HUES6 (cell line): Measurements from ENCODE around the gene FSTL4.
"Not testable (repeated sequence)": the region's sequence is repeated elsewhere in the genome, so short reads cannot be mapped to it uniquely, and the experiment has no call there.

Source experiments
- H3K27ac ChIP-seq: 2 replicates; pipeline ENCODE4 v1.7.0; 2013; ENCODE audit warnings: low read depth, mild to moderate bottlenecking, low read length, inconsistent platforms
- H3K27me3 ChIP-seq: 2 replicates; pipeline ENCODE4 v1.6.1; 2013; ENCODE audit warnings: low read length; ENCODE audit not compliant: control insufficient read depth, insufficient read depth
- H3K36me3 ChIP-seq: 2 replicates; pipeline ENCODE4 v1.6.1; 2013; ENCODE audit warnings: low read length; ENCODE audit not compliant: control insufficient read depth, insufficient read depth
- H3K4me1 ChIP-seq: 2 replicates; pipeline ENCODE4 v1.6.1; 2013; ENCODE audit warnings: low read length; ENCODE audit not compliant: control insufficient read depth, insufficient read depth
- H3K4me3 ChIP-seq: 2 replicates; pipeline ENCODE4 v1.5.1; 2013; ENCODE audit warnings: low read depth, low read length
- H3K9ac ChIP-seq: one replicate; pipeline ENCODE4 v1.6.1; 2013; ENCODE audit warnings: mild to moderate bottlenecking, low read length
- H3K9me3 ChIP-seq: 2 replicates; pipeline ENCODE4 v1.6.1; 2013; ENCODE audit warnings: low read depth, low read length; ENCODE audit not compliant: control insufficient read depth, insufficient read depth

FSTL4 gene

DNA sequence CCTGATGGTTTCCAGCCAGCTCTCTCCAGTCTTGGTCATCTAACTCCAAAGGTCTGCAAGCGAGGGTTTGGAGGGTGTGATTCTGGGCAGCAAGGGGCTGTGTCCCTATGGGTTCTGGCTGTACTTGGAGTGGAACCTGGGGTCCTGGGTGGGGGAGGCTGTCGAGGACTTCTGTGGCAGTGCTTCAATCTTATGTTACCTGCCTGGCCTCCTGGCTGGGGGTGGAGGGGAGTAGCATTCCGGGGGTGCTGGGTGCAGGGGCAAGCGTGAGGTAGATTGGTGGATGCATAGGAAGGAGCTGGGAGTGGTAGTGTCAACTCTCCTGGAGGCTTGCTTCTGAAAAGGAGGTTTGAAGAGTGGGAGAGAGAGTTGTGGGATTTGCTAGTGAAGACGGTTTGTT lies 417.1 kb downstream of the FSTL4 start:
- Histone ChIP-seq H3K9me3 (no peaks in the 10 kb centered on the region), H3K27me3 (no peaks in the 10 kb centered on the region), H3K4me3 (no peak overlapping the region), H3K4me1 (peaks cover 3% of the 10 kb centered on the region; the same call in 1 of the 2 replicates), H3K36me3 (no peaks in the 10 kb centered on the region), H3K9ac (no peak overlapping the region), H3K27ac (no peak overlapping the region)

GRCh38 chr5:133193794-133194193 lies 418.5 kb downstream of the FSTL4 start:
- Histone ChIP-seq H3K4me3 (no peak overlapping the region), H3K27me3 (no peaks in the 10 kb centered on the region), H3K4me1 (peaks cover 3% of the 10 kb centered on the region; the same call in 1 of the 2 replicates), H3K9me3 (no peaks in the 10 kb centered on the region), H3K27ac (no peak overlapping the region), H3K36me3 (no peaks in the 10 kb centered on the region), H3K9ac (no peak overlapping the region)

GRCh38 chr5:133192716-133193115 lies 419.6 kb downstream of the FSTL4 start:
- Histone ChIP-seq H3K27ac (no peak overlapping the region), H3K4me3 (no peak overlapping the region), H3K9ac (no peak overlapping the region), H3K4me1 (peaks cover 3% of the 10 kb centered on the region; the same call in 1 of the 2 replicates), H3K27me3 (no peaks in the 10 kb centered on the region), H3K36me3 (no peaks in the 10 kb centered on the region), H3K9me3 (no peaks in the 10 kb centered on the region)

- no peak overlapping the region for H3K4me3 ChIP-seq
- H3K4me1 ChIP-seq, result no peaks in the 10 kb centered on the region
- H3K36me3 ChIP-seq, result no peaks in the 10 kb centered on the region
- H3K9me3 ChIP-seq, result no peaks in the 10 kb centered on the region
- H3K27ac ChIP-seq, result no peak overlapping the region
- no peaks in the 10 kb centered on the region for H3K27me3 ChIP-seq
- H3K9ac ChIP-seq, result no peak overlapping the region
These were observed 422.5 kb downstream of the FSTL4 start for GRCh38 chr5:133189881-133190280.

GRCh38 chr5:133179405-133179804 lies 432.9 kb downstream of the FSTL4 start:
- no peak overlapping the region for H3K27ac ChIP-seq
- no peak overlapping the region for H3K9ac ChIP-seq
- H3K9me3 ChIP-seq, result no peaks in the 10 kb centered on the region
- no peaks in the 10 kb centered on the region for H3K4me1 ChIP-seq
- H3K36me3 ChIP-seq, result no peaks in the 10 kb centered on the region
- no peaks in the 10 kb centered on the region; the same call in 1 of the 2 replicates for H3K27me3 ChIP-seq
- H3K4me3 ChIP-seq, result no peak overlapping the region

DNA sequence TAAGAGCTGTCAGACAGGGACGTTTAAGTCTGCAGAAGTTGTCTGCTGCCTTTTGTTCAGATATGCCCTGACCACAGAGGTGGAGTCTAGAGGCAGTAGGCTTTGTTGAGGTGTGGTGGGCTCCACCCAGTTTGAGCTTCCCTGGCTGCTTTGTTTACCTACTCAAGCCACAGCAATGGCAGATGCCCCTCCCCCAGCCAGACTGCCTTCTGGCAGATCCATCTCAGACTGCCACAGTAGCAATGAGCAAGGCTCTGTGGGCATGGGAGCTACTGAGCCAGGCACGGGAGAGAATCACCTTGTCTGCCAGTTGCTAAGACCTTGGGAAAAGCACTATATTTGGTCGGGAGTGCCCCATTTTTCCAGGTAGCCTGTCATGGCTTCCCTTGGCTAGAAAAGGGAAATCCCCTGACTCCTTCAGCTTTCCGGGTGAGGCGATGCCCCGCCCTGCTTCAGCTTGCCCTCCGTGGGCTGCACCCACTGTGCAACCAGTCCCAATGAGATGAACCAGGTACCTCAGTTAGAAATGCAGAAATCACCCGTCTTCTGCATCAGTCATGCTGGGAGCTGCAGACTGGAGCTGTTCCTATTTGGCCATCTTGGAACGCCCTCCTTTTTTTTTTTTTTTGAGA lies 441.5 kb downstream of the FSTL4 start:
- not testable (repeated sequence) for H3K27ac ChIP-seq

DNA sequence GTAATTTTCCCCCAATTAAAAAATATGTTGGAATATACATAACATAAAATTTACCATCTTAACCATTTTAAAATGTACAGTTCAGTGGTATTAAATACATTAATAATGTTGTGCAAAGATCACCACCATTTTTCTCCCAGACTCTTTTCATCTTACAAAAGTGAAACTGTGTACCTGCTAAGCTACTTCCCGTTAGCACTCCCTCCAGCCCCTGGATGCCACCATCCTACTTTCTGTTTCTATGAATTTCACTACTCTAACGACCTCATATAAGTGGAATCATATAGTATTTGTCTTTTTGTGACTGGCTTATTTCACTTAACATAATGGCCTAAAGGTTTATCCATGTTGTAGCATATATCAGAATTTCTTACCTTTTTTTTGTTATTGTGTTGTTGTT lies 447.6 kb downstream of the FSTL4 start:
- Histone ChIP-seq H3K36me3 (no peaks in the 10 kb centered on the region), H3K27me3 (no peaks in the 10 kb centered on the region), H3K9ac (no peak overlapping the region), H3K27ac (no peak overlapping the region), H3K9me3 (no peaks in the 10 kb centered on the region), H3K4me3 (no peak overlapping the region), H3K4me1 (no peaks in the 10 kb centered on the region)

More for the DNA sequence above, 441.5 kb downstream of the FSTL4 start:
- H3K4me3 ChIP-seq, H3K9ac ChIP-seq, H3K36me3 ChIP-seq, H3K9me3 ChIP-seq, H3K27me3 ChIP-seq, H3K4me1 ChIP-seq: not testable (repeated sequence)

GRCh38 chr5:133163839-133164238 lies 448.5 kb downstream of the FSTL4 start:
- no peak overlapping the region for H3K4me3 ChIP-seq
- H3K27ac ChIP-seq, result no peak overlapping the region
- H3K9me3 ChIP-seq, result no peaks in the 10 kb centered on the region
- no peaks in the 10 kb centered on the region for H3K27me3 ChIP-seq
- no peaks in the 10 kb centered on the region for H3K36me3 ChIP-seq
- no peak overlapping the region for H3K9ac ChIP-seq
- H3K4me1 ChIP-seq, result no peaks in the 10 kb centered on the region

DNA sequence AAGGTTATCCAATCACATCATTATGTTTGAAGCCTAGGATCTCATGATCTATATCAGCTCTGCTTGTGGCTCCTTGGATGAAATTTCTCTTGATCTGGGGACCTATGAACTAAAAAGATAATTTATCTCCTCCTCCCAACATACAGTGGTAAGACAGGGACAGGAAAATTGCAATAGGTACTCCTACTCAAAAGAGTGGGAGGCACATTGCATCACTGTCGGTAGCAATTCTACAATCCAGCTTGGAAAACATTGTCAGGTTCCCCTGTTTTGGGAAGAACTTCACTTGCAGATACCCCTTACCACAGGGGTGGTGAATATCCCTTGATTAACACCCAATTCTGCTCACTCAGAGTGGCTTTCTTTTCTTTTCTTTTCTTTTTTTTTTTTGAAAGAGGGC lies 452.8 kb downstream of the FSTL4 start:
- H3K27ac ChIP-seq, result no peak overlapping the region
- H3K4me3 ChIP-seq, result no peak overlapping the region
- no peak overlapping the region for H3K9ac ChIP-seq
- H3K36me3 ChIP-seq, result no peaks in the 10 kb centered on the region
- H3K4me1 ChIP-seq, result no peaks in the 10 kb centered on the region
- no peaks in the 10 kb centered on the region for H3K27me3 ChIP-seq
- H3K9me3 ChIP-seq, result no peaks in the 10 kb centered on the region

DNA sequence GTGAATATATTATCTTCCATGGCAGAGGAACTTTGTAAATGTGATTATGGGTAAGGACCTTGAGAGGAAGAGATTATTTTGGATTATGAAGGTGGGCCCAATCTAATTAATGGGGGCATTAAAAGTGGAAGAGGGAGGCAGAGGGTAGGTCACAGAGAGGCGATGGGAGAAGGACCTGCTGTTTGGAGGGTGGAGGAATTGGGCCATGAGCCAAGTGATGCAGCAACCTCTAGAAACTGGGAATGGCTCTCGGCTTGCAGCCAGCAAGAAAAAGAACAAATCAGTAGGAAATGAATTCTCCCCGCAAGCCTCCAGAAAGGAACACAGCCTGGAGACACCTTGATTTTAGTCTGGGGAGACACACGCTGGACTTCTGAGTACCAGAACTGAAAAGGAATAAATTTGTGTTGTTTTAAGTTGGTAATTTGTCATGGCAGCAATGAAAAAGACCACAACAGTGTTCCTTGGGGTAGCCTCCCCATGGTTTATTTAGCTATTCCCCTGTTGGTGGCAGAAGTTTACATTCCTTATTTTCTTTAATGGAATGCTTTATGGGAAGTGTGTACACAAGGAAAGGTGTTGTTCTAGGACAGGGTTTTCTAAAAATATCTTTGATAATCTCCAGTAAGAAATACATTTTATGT lies 456.9 kb downstream of the FSTL4 start:
- Histone ChIP-seq H3K9ac (no peak overlapping the region), H3K4me3 (no peak overlapping the region), H3K4me1 (no peaks in the 10 kb centered on the region), H3K27me3 (no peaks in the 10 kb centered on the region), H3K36me3 (no peaks in the 10 kb centered on the region), H3K9me3 (no peaks in the 10 kb centered on the region), H3K27ac (no peak overlapping the region)

DNA sequence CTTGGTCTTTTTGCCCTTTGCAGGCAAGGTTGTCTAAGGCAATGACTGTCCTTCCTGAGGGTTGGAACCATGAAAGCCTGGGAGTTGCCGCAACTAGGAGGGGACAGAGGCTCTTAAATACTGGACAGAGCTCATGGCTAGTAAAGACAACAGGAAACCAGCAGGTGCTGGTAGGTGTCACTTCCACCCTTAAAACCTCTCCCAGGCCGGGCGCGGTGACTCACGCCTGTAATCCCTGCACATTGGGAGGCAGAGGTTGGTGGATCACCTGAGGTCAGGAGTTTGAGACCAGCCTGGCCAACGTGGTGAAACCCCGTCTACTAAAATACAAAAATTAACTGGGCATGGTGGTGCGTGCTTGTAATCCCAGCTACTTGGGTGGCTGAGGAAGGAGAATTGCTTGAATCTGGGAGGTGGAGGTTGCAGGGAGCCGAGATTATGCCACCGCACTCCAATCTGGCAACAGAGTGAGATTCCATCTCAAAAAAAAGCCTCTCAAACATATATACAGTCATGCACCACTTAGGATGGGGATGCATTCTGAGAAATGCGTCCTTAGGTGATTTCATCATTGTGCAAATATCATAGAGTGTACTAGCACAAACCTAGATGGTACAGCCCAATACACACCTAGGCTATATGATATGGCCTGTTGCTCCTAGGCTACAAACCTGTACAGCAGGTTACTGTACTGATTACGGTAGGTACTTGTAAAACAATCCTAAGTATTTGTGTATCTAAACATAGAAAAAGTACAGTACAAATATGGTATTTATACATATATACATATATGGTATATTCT lies 457.9 kb downstream of the FSTL4 start:
- Histone ChIP-seq H3K36me3 (no peaks in the 10 kb centered on the region), H3K27ac (no peak overlapping the region), H3K27me3 (no peaks in the 10 kb centered on the region), H3K4me3 (no peak overlapping the region), H3K4me1 (no peaks in the 10 kb centered on the region), H3K9me3 (no peaks in the 10 kb centered on the region), H3K9ac (no peak overlapping the region)
